GM21825 (cell line): ENCODE measurements around the gene IL1RAP.
A peak's percentile ranks its signal among the peaks of the same experiment; 100 is the strongest.

Experiments
- ATAC-seq: cut with Tn5 transposase; IDR thresholded peaks from one replicate; pipeline ENCODE4 v1.9.1; 2021; ENCODE audit warnings: mild to moderate bottlenecking, moderate library complexity; ENCODE audit not compliant: unreplicated experiment

IL1RAP gene

DNA sequence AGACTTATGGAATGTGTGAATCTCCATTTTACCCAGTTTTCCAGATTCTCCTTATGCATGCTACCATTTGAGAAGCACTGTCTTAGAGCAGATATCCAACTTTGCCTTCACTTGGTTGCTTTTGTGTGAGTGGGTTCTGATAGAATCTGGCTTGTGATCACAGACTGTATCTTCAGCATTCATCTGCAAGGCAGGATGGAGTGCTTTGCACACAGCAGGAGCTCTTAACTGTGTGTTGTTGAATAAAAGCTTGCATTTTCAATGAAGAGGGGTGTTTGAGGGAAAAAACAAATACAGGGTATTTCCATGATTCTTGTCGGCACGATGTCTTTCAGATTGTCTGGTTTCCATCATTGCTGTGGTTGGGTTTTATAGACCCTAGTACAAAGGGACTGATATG, 24.4 kb downstream of the IL1RAP start:
- ATAC-seq, result no peak

- ATAC-seq, result no peak
Measured at GRCh38 chr3:190539526-190539925, 25.6 kb downstream of the IL1RAP start.

DNA sequence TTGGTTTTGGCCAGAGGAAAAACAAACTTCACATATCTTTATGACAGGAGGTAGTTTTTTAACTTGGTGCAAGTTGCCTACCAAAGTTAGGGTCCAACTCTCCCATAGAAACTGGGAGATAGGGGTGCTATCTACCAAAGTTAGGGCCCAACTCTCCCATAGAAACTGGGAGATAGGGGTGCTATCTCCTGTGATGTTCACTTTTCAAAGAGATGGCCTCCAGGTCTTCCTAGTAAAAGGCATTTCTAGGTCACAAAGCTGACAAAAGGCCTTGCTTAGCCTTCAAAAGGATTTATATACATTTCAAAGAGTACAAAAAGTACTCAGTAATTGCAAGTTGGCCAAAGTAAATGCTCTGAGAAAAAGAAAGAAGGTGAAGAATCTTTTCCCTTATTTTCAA, 27.1 kb downstream of the IL1RAP start:
- ATAC-seq, result no peak

DNA sequence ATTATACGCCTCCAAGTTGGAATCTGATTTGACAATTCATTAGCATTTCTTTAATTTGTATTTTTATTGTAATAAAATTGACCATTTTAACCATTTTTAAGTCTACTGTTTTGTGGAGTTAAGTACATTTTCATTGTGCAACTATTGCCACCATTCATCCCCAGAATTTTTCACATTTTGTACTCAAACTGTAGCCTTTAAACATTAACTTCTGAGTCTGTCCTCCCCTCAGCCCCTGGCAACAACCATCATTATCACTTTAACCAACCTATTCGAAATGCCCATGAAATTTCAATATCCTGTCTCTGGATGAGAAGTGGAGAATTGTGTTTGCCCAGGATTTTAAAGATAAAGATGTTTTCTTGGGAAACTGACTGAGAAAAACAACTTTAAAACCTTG, 27.7 kb downstream of the IL1RAP start:
- no peak for ATAC-seq

GRCh38 chr3:190542846-190543245, 29.0 kb downstream of the IL1RAP start:
- no peak for ATAC-seq

GRCh38 chr3:190543671-190544070, 29.8 kb downstream of the IL1RAP start:
- no peak for ATAC-seq

GRCh38 chr3:190545191-190545590, 31.3 kb downstream of the IL1RAP start:
- ATAC-seq, result no peak

DNA sequence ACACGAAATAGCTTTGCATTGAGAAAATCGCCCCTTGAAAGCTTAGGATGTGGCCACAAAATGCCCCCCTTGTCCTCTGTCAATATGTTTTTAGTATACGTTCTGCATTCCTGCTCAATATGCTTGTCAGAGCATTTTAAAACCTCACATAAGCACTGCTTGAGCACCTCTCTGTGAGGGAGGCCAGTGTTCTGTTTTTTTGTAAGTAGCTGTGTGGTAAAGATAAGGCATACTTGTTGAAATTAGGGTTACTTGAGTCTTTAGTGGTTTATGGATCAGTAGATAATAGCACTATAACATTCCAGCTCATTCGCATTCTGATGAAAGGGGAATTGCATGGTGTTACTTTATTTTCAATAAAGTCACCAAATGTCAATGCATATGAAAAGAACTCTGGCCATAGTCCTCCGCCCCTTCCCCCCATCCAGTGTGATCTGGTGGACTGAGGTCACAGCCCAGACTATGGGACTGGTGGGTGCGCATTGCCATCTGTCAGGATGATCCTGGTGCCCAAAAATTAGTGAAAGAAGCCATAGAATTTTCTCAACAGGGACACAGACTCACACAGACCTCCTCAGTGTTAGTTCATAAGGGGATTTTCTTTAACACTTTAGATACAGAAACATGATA, 33.1 kb downstream of the IL1RAP start:
- no peak for ATAC-seq

DNA sequence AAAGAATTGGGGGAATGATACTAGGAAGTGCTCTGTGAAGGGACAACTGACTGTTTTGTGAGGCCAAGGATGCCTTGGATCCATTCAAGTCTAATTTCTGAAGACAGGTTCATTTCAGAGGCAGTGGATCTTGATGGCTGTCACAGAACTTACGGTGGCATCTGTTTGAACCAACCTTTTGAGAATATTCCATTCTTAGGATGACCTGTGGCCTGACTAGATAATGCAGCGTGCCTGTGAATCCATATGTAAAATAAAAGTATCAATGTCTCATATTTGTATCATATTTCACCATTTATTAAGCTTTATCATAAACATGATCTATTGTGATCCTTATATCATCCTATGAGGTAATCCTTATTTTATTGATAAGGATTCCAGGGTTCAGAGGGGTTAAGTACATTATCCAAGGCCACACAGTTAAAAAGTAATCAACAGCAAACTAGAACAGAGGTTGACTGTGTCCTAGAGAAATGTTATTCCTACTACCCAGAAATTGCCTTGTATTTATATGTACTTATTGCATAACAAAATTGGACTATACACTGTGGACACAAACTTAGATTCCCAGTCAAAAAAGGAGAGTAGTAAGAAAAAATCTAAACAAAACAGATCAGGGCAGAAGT, 34.3 kb downstream of the IL1RAP start:
- no peak for ATAC-seq

GRCh38 chr3:190552021-190552420, 38.1 kb downstream of the IL1RAP start:
- no peak for ATAC-seq

DNA sequence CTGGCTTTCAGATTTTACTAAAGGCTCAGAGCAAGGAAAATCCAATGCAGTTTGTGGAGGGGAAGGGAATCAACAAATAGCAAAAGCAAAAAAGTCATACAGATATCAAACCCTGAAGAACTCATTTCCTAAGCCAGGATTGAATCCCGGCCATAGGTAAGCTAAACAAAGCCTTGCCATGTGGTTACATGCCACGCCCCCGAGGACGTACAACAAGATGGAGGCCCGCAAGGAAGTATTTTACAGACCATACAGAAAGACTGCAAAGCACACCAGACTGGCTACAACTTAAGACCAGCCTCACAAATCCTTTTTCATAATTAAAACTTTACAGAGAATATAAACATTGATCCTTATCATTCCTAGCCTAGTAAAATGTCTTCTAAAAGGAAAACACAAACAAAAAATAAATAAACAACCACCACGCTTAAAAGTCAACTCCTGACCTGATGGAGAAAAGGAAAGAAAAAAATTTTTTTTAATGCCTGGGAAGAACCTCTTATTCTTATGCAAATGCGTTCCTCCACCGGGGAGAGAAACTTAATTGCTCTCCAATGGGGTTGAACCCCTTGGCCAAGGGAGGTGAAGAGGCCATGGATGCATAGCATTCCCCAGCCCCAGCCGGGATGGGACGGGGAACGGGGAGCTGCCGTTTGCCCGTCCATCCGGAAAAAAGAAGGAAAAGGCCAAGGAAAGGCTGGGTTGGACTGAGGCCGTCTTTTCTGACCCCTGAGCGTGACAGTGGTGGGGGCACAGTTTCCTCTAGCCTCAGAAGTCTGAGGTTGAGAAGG, 39.3 kb downstream of the IL1RAP start:
- no peak for ATAC-seq

GRCh38 chr3:190554197-190554596, 40.3 kb downstream of the IL1RAP start:
- no peak for ATAC-seq

DNA sequence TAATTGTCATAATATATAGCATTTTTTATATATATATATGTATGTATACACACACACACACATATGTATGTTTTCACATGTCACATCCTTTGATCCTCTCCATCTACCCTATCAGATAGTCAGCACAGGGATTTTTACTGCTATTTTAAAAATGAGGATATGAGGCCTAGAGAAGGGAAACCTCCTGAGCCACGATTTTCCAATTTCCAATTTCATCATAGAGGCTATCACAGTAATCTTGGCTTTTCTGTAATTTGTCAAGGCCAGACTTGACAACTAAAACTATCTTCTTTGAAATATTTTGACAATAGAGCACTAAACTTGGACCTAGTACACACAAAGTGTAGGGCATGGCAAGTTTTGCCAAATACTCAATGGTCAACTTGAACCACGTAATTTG, 42.5 kb downstream of the IL1RAP start:
- no peak for ATAC-seq

DNA sequence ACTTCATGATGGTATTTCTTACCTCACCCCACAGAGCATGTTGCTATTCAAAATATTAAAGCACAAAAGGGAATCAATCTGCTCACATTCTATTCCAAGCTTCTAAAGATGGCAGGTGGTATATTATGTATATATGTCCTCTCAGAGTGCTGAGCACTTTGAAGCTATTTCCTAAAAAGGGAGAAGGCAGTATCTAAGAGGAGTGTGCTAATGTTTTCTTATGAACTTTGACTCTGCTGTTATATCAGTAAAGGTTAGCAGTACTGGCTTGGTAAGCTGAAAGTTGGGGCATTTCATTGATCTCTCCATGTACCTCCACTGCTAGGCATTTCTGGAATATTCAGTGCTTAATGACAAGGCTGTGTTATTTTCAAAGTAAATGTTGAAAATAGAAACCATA, 43.4 kb downstream of the IL1RAP start:
- ATAC-seq, result no peak

- no peak for ATAC-seq
Measured at GRCh38 chr3:190558316-190558715, 44.4 kb downstream of the IL1RAP start.

GRCh38 chr3:190558796-190559195, 44.9 kb downstream of the IL1RAP start:
- no peak for ATAC-seq

GRCh38 chr3:190560013-190560895, 46.4 kb downstream of the IL1RAP start:
- no peak for ATAC-seq

- ATAC-seq, result no peak
Measured at GRCh38 chr3:190562866-190563510, 49.1 kb downstream of the IL1RAP start.

DNA sequence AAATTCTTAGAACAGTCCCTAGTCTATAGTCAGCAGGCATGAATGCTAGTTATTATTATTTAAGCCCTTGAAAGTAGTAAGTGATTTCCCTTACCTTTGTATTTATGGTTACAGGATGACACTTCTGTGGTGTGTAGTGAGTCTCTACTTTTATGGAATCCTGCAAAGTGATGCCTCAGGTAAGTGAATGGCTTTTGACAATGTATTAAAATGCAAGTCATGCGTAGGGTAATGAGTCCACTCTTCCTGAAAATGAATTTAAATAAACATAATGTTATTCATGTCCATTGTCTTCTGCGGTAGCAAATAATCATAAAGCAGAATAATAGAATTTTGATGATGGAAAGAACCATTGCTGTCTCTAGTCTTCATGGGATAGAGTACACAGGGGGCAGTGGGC, 50.3 kb downstream of the IL1RAP start:
- no peak for ATAC-seq

DNA sequence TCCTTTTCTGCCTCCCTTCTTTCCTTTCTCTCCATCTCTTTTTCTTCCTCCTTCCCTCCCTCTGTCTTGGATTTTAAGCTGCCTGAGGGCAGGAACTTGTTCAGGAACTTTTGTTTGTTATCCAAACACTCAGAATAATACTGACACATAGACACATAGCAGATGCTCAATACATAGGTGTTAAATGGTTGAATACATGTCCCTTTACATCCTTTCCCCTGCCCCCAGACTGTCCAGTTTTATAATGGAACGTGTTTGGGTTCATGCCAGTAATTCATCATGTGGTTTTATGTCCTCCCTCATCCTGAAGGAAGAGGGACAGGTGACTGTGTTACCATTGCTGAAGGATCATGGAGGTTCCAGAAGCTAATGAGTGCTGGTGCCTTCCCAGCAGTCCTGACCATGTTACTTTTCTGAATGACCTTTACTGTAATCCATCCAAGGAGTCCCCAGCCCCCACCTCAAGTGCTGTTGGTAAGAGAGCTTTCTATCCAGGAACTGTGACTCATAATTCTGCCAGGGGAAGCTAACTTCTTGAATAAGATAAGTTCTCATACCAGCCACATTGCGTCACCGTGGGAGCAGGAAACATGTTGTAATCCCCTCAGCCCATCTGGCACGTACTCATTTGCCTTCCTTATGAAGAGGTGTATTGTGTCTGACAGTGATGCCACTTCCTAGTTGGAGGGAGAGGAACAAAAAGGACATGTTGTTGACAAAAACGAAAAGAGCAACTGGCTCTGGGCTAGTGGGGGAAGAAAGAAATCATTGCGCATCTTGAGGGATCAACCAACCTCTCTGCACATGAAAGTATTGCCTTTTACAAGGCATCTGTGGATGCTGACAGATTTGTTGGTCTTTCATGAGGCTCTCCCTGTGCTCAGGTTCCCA, 52.4 kb downstream of the IL1RAP start:
- ATAC-seq, result peak; percentile 51
